Right lobe of liver (tissue), 6 donors: ENCODE data around the gene FAAP20. TPM values are rescaled to one million over a fixed set of nuclear protein-coding genes. Genes with fewer than 3 reads are reported as not detected.

Experiments
- ATAC-seq, 4 donors: fragments of 200-7000 bp; cut with Tn5 transposase; one replicate each; pipeline ENCODE4 v1.9.1; 2020; ENCODE audit warnings: mild to moderate bottlenecking in 4 of 4, moderate library complexity in 4 of 4
- DNase-seq, 3 donors: peaks; one replicate each; pipeline ENCODE4 v3.0.0-alpha.2; 2020
- H3K27ac ChIP-seq, 3 donors: fragments of 200-600 bp; one replicate each; pipeline ENCODE4 v1.8.0; 2022
- H3K27me3 ChIP-seq, 2 donors: fragments of 200-600 bp; one replicate each; pipeline ENCODE4 v1.8.0; 2022
- H3K36me3 ChIP-seq, 4 donors: fragments of 200-600 bp; sonication (generic) in 1 of 4; one replicate each; pipeline versions ENCODE4 v1.5.1 to v1.8.0; 2017 to 2022; ENCODE audit warnings: control low read depth in 1 of 4
- H3K4me1 ChIP-seq, 4 donors: fragments of 200-600 bp; sonication (generic) in 1 of 4; one replicate each; pipeline versions ENCODE4 v1.5.1 to v1.8.0; 2017 to 2022; ENCODE audit warnings: control low read depth in 1 of 4
- H3K4me3 ChIP-seq, 3 donors: fragments of 200-600 bp; one replicate each; pipeline ENCODE4 v1.8.0; 2022
- H3K9me3 ChIP-seq, 4 donors: fragments of 200-600 bp; sonication (generic) in 1 of 4; one replicate each; pipeline versions ENCODE4 v1.5.1 to v1.8.0; 2017 to 2022; ENCODE audit warnings: control low read depth in 1 of 4
- POLR2A ChIP-seq: fragments of 450-650 bp; IDR thresholded peaks from one replicate; pipeline ENCODE4 v1.6.1; 2017; ENCODE audit warnings: antibody characterized with exemption, mild to moderate bottlenecking
- WGBS: methylation state at CpG from one replicate; pipeline ENCODE4 v1.1.6; 2018; ENCODE audit warnings: low coverage, low lambda C conversion rate; ENCODE audit not compliant: insufficient coverage; ENCODE audit errors: missing lambda C conversion rate; 5-methylcytosine and 5-hydroxymethylcytosine counted together
- intact Hi-C, 2 donors: fragments of 100-400 bp; cut with DNase I; formaldehyde crosslinking; loops; one replicate each; pipeline versions ENCODE4 v1.11.2 to v1.14.1; 2022
- total RNA-seq, 6 experiments: library from RNA; depleted of rRNA in 2 of 6; stranded (reverse); fragments of >200 nt in 2 of 6; fragmentation: NEBNext Ultra II Directional in 3 of 6; extraction: Animal tissue kit (Norgen Biotek cat#: 25700) in 3 of 6; gene quantifications; one replicate each; pipeline versions ENCODE4 v1.1.0 to v1.2.4, GENCODE V29; 2016 to 2023
- TF ChIP-seq, protein P1 (sequence below), 4 donors: fragments of 200-600 bp in 3 of 4; fragments of 450-650 bp in 1 of 4; IDR thresholded peaks; one replicate each; pipeline versions ENCODE4 v1.5.1 to v1.8.0; 2016 to 2022; ENCODE audit warnings: antibody characterized with exemption in 4 of 4, mild to moderate bottlenecking in 2 of 4
- donor health status: DM: no; HTN: yes; CAD: no.
- donor health status: DM: no; HTN: no; CAD: no.
- donor health status: DM: no; HTN: no; CAD: no.
- donor health status: DM: no; HTN: yes; CAD: no.
- donor health status: DM: no; HTN: yes; CAD: no.

Gene FAAP20
- total RNA-seq, 6 experiments from 2014 or later, result 18.9 to 26.0 (median 24.4) TPM

DNA sequence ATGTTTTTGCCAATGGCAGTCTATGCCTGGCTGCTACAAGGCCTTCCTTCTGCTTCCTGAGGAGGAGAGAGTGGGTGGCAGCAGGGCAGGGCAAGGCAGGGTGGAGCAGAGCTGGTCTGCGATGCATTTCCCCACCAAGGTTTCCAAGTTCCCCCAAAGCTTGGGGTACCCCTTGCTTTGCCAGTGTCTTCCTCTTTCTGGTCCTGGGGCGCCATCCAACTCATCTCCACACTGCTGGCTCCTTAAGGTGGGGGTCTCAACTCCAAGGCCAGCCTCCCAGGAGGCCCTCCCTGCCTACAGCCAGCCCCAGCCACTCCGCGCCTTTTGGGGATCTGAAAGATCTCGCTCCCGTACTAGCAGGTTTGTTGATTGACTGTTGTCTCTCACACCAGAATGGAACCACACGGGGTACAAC lies 29.6 kb upstream of the FAAP20 start:
- TF ChIP-seq POLR2A, result no peak
- TF ChIP-seq, protein P1, sequence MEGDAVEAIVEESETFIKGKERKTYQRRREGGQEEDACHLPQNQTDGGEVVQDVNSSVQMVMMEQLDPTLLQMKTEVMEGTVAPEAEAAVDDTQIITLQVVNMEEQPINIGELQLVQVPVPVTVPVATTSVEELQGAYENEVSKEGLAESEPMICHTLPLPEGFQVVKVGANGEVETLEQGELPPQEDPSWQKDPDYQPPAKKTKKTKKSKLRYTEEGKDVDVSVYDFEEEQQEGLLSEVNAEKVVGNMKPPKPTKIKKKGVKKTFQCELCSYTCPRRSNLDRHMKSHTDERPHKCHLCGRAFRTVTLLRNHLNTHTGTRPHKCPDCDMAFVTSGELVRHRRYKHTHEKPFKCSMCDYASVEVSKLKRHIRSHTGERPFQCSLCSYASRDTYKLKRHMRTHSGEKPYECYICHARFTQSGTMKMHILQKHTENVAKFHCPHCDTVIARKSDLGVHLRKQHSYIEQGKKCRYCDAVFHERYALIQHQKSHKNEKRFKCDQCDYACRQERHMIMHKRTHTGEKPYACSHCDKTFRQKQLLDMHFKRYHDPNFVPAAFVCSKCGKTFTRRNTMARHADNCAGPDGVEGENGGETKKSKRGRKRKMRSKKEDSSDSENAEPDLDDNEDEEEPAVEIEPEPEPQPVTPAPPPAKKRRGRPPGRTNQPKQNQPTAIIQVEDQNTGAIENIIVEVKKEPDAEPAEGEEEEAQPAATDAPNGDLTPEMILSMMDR (IDR thresholded peaks at IDR 0.05), result no peak
- intact Hi-C loops, result no loop called here
- H3K9me3 ChIP-seq, result no peaks in the 10 kb centered on the region
- no peaks in the 10 kb centered on the region for H3K36me3 ChIP-seq
- DNase-seq (no peak), ATAC-seq (no peak)
- no peaks in the 10 kb centered on the region for H3K4me1 ChIP-seq
- H3K27ac ChIP-seq, result no peak overlapping the region
- WGBS, result no CpG with 5 or more reads among the region's 7 CpGs
- H3K4me3 ChIP-seq, result no peak overlapping the region
- no peaks in the 10 kb centered on the region for H3K27me3 ChIP-seq

DNA sequence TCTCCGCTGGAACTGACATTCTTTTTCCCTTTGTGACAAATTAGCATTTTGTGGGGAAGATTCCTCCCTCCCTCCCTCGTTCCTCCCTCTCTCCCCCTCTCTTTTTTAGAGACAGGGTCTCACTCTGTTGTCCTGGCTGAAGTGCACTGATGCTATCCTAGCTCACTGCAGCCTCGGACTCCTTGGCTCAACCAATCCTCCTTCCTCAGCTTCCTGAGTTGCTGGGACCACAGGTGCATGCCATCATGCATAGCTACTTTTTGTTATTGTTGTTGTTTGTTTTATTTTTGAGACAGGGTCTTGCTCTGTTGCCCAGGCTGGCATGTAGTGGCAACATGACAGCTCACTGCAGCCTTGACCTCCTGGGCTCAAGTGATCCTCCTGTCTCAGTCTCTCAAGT lies 26.7 kb upstream of the FAAP20 start:
- H3K27me3 ChIP-seq, result no peaks in the 10 kb centered on the region
- H3K36me3 ChIP-seq, result no peaks in the 10 kb centered on the region
- intact Hi-C loops, result no loop called here
- no peak overlapping the region for H3K27ac ChIP-seq
- no peak overlapping the region for H3K4me3 ChIP-seq
- no peak for TF ChIP-seq POLR2A
- TF ChIP-seq, protein P1 (IDR thresholded peaks at IDR 0.05), result no peak
- 75% methylated on average over 2 of the region's 3 CpGs for WGBS
- DNase-seq (no peak), ATAC-seq (no peak)
- H3K9me3 ChIP-seq, result no peaks in the 10 kb centered on the region
- no peaks in the 10 kb centered on the region for H3K4me1 ChIP-seq

DNA sequence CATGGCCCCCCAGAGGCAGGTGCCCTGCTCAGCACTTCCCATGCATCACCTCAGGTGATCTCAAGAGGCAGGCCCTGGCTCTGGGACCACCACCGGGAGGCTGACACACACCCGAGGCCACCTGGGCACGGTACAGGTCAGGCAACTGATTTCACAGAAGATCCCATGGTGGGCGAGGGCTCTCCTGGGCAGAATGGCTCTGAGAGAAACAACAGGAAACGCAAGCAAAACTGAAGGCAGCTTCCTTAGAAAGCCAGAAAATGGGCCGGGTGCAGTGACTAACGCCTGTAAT lies 22.1 kb upstream of the FAAP20 start:
- H3K9me3 ChIP-seq, result no peaks in the 10 kb centered on the region
- TF ChIP-seq, protein P1 (IDR thresholded peaks at IDR 0.05), result no peak
- no peak for TF ChIP-seq POLR2A
- ATAC-seq (no peak), DNase-seq (no peak)
- H3K4me1 ChIP-seq, result peaks cover 0 to 11% (median 4%) of the 10 kb centered on the region in 4 donors
- intact Hi-C loops, result loop anchor here in 1 of 2 donors (10.0 kb wide), 1 partner anchor 98 kb away; no protein-coding TSS in a partner anchor
- no peaks in the 10 kb centered on the region for H3K27me3 ChIP-seq
- 0% methylated on average over 1 of the region's 7 CpGs for WGBS
- no peak overlapping the region for H3K27ac ChIP-seq
- H3K4me3 ChIP-seq, result no peak overlapping the region
- no peaks in the 10 kb centered on the region for H3K36me3 ChIP-seq

DNA sequence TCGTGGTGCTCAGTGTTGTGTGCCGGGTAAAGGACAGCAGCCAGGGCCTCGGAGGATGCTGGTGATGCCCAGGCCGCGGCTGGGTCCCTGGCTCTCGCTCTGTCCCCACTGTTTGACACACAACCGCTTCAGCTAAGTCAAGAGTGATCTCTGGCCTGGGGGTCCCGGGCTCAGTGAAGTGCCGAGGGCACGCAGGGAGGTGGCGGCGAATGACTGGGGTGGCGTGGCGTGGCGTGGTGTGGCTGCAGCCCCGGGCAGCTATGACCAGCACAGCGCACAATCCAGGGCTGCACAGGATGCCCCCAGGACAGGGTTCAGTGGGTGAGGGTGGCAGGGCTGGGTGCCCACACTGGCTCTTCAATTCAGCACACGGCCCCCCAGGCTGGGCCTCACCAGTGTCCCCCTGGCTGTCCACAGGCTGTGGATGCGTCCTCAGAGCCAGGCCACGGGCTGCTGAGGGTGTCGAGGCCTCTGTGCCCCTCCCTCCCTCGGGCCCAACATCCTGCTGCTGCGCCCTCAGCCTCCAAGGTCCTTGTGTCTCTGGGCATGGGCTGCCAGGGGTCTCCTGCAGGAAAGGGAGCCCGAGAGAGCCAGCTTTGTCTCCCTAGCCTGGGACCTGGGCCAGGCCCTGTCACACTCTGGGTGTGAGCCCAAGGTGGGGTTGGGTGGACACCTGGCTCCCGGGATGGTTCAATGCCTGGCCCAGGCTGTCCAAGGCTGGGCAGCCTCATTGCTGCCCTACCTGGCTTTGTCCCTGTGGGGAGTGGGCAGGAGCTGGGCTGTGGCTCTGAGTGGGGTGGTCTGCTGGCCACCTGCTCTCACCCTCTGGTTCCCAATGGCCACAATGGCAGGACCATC lies 21.6 kb upstream of the FAAP20 start:
- H3K36me3 ChIP-seq, result no peaks in the 10 kb centered on the region
- TF ChIP-seq, protein P1 (IDR thresholded peaks at IDR 0.05), result no peak
- no peak for TF ChIP-seq POLR2A
- no peak for DNase-seq
- WGBS, result 73% methylated on average over 4 of the region's 25 CpGs
- no peak overlapping the region for H3K27ac ChIP-seq
- H3K4me3 ChIP-seq, result no peak overlapping the region
- no peaks in the 10 kb centered on the region for H3K9me3 ChIP-seq
- intact Hi-C loops, result loop anchor here in 1 of 2 donors (10.0 kb wide), 1 partner anchor 99 kb away; no protein-coding TSS in a partner anchor
- H3K4me1 ChIP-seq, result peaks cover 0 to 11% (median 4%) of the 10 kb centered on the region in 4 donors
- no peak for ATAC-seq
- H3K27me3 ChIP-seq, result no peaks in the 10 kb centered on the region
